GM21737 (cell line): ENCODE data around the gene SLC35A3.
A peak's percentile ranks its signal among the peaks of the same experiment; 100 is the strongest.

Source experiments
- ATAC-seq: cut with Tn5 transposase; IDR thresholded peaks from one replicate; pipeline ENCODE4 v1.9.1; 2021; ENCODE audit warnings: mild to moderate bottlenecking, moderate library complexity; ENCODE audit not compliant: unreplicated experiment

Gene SLC35A3

DNA sequence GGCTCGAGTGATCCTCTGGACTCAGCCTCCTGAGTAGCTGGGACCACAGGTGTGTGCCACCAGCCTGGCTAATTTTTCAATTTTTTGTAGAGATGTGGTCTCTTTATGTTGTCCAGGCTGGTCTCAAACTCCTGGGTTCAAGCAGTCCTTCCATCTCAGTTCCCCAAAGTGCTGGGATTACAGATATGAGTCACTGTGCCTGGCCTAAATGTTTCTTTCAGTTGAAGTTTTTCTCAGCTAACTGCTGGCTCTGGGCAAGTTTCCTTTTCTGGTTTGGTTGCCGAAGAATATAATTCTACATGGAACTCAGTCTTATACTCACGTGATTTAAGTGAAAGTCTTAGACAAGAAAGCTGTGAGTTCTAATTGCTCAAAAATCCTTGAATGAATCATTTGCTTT, 106.0 kb downstream of the SLC35A3 start:
- ATAC-seq, result no peak

DNA sequence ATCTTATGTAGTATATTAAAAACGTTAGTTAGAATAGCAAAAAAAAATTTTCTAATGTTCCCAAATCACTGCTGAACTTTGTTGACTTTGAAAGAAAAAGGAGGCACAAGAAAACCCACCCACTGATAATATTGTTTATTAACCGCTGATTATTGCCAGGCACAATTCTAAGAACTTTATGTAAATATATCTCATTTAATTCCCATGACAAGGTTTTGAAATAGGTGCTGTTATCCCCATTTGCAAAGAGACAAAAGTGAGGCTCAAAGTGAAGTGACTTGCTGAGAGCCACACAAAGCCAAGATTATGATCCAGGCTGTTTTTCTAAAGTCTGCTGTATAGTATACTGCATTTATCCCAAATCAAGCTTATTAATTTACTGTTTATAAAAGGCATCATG, 106.5 kb downstream of the SLC35A3 start:
- no peak for ATAC-seq

DNA sequence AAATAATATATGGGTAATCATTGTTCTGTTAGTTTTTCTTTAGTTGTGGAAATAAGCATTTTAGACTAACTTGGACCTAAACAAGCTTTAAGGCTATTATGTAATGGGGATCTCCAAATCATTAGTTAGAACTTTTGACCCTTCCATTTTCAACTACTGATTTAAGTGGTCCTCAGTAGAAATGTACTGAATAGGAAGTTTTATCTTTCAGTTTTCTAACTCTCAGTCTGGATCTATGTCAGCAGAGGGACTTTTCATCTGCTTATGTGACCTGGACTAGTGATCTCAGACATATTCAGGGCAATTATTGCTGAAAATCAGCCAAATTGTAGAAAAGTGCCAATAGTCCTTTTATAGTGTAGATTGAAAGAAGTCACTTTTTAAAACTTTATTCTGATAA, 106.9 kb downstream of the SLC35A3 start:
- ATAC-seq, result peak; percentile 59

DNA sequence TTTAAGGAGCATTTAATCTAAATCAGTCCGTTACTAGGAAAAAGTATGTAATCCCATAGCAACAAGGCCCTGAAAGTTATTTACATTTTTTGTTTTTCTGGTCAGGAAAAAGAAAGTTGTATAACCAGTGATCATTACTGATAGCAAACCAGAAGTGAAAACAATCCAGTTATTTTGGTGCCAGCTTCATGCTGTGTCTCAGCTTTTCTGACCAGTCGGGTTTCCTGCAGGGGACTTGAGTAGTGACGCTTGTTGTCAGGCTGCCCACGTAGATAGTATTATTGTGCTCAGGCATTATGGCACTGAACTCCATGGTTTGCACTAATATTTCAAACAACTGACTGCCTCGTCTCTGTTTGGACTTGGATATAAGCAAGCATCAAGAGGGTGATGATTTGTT, 107.7 kb downstream of the SLC35A3 start:
- ATAC-seq, result peak; percentile 33

DNA sequence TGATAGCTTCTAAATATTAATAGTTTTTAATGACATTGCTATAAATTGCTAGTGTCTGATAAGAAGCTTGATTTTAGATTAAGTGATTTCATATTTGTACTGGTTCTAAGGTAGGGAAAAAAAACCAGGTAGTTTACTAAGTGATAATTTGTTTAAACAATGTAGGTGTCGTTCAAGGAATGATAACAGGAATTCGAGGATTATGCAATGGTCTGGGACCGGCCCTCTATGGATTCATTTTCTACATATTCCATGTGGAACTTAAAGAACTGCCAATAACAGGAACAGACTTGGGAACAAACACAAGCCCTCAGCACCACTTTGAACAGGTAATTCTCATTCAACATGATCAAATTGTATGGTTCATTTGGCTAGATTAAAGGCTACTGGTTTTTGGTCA, 110.5 kb downstream of the SLC35A3 start:
- ATAC-seq, result no peak
